Activated CD8-positive, alpha-beta memory T cell treated with anti-CD3 and anti-CD28 coated beads for 36 hours (primary cell): ENCODE results near the gene TGM2. TPM values are rescaled to one million over a fixed set of nuclear protein-coding genes. Genes with fewer than 3 reads are reported as not detected.

ENCODE experiments used
- CTCF ChIA-PET: fragments of 350-600 bp; sonication (Branson Sonifier 250); formaldehyde crosslinking; loops from one replicate; lab custom pipeline; 2021; ENCODE audit warnings: antibody characterized with exemption; lab: Charles Lee
- POLR2A ChIA-PET: fragments of 350-600 bp; sonication (Branson Sonifier 250); formaldehyde crosslinking; loops from one replicate; lab custom pipeline; 2021; ENCODE audit warnings: antibody characterized with exemption; lab: Charles Lee
- total RNA-seq, 2 experiments: library from RNA; stranded (reverse); gene quantifications; one replicate each; pipeline ENCODE4 v1.2.3, GENCODE V29; 2021

Gene TGM2
- total RNA-seq, 2 experiments from 2014 or later: not detected

GRCh38 chr20:38155811-38156210 lies 9.3 kb downstream of the TGM2 start:
- ChIA-PET CTCF (interaction anchor here (0.8 kb wide), 1 partner anchor 95 kb away, joined by 3 read pairs; no protein-coding TSS in a partner anchor), POLR2A (no interaction called here)

GRCh38 chr20:38153401-38153800 lies 11.7 kb downstream of the TGM2 start:
- ChIA-PET CTCF (no interaction called here), POLR2A (no interaction called here)

GRCh38 chr20:38152621-38153221 lies 12.3 kb downstream of the TGM2 start:
- ChIA-PET CTCF (no interaction called here), POLR2A (no interaction called here)

- POLR2A ChIA-PET: no interaction called here
- CTCF ChIA-PET: interaction anchor here (1.3 kb wide), 1 partner anchor 94 kb away, joined by 3 read pairs; no protein-coding TSS in a partner anchor
Observed at GRCh38 chr20:38152175-38152620, 12.9 kb downstream of the TGM2 start.

GRCh38 chr20:38151455-38151854 lies 13.6 kb downstream of the TGM2 start:
- POLR2A ChIA-PET: no interaction called here

GRCh38 chr20:38150335-38151170 lies 14.5 kb downstream of the TGM2 start:
- POLR2A ChIA-PET: no interaction called here
- CTCF ChIA-PET: interaction anchor here (0.5 kb wide), 1 partner anchor 212 kb away, joined by 6 read pairs; no protein-coding TSS in a partner anchor

More at GRCh38 chr20:38151455-38151854, 13.6 kb downstream of the TGM2 start:
- CTCF ChIA-PET: interaction anchor here (1.3 kb wide), 1 partner anchor 93 kb away, joined by 3 read pairs; no protein-coding TSS in a partner anchor

- CTCF ChIA-PET: no interaction called here
- POLR2A ChIA-PET: no interaction called here
Observed at GRCh38 chr20:38148328-38149102, 16.6 kb downstream of the TGM2 start.

GRCh38 chr20:38147751-38148150 lies 17.3 kb downstream of the TGM2 start:
- CTCF ChIA-PET: interaction anchor here (0.6 kb wide), 1 partner anchor 390 kb away, joined by 5 read pairs; no protein-coding TSS in a partner anchor
- POLR2A ChIA-PET: no interaction called here

- CTCF ChIA-PET: interaction anchor here (0.6 kb wide), 1 partner anchor 389 kb away, joined by 5 read pairs; no protein-coding TSS in a partner anchor
- POLR2A ChIA-PET: no interaction called here
Observed at GRCh38 chr20:38147163-38147562, 17.9 kb downstream of the TGM2 start.

- ChIA-PET CTCF (no interaction called here), POLR2A (no interaction called here)
Observed at GRCh38 chr20:38146628-38147027, 18.4 kb downstream of the TGM2 start.

- ChIA-PET POLR2A (interaction anchor here (0.6 kb wide), 1 partner anchor 23 kb away, joined by 4 read pairs; no protein-coding TSS in a partner anchor), CTCF (no interaction called here)
Observed at GRCh38 chr20:38146156-38146555, 18.9 kb downstream of the TGM2 start.

- CTCF ChIA-PET: interaction anchor here (0.7 kb wide), 1 partner anchor 36 kb away, joined by 3 read pairs; no protein-coding TSS in a partner anchor
- POLR2A ChIA-PET: interaction anchor here (0.6 kb wide), 1 partner anchor 23 kb away, joined by 4 read pairs; no protein-coding TSS in a partner anchor
Observed at GRCh38 chr20:38145729-38146075, 19.4 kb downstream of the TGM2 start.

- ChIA-PET CTCF (interaction anchor here (0.7 kb wide), 1 partner anchor 36 kb away, joined by 3 read pairs; no protein-coding TSS in a partner anchor), POLR2A (interaction anchor here (0.6 kb wide), 1 partner anchor 22 kb away, joined by 4 read pairs; no protein-coding TSS in a partner anchor)
Observed at GRCh38 chr20:38144974-38145728, 19.9 kb downstream of the TGM2 start.

GRCh38 chr20:38144598-38144973 lies 20.5 kb downstream of the TGM2 start:
- CTCF ChIA-PET: no interaction called here
- POLR2A ChIA-PET: no interaction called here

- POLR2A ChIA-PET: no interaction called here
Observed at GRCh38 chr20:38143646-38144554, 21.2 kb downstream of the TGM2 start.

GRCh38 chr20:38143238-38143645 lies 21.8 kb downstream of the TGM2 start:
- ChIA-PET POLR2A (no interaction called here), CTCF (interaction anchor here (0.8 kb wide), 1 partner anchor 30 kb away, joined by 3 read pairs; no protein-coding TSS in a partner anchor)

More at GRCh38 chr20:38143646-38144554, 21.2 kb downstream of the TGM2 start:
- CTCF ChIA-PET: interaction anchor here (0.8 kb wide), 1 partner anchor 30 kb away, joined by 3 read pairs; no protein-coding TSS in a partner anchor

GRCh38 chr20:38141889-38142494 lies 23.1 kb downstream of the TGM2 start:
- ChIA-PET POLR2A (no interaction called here), CTCF (no interaction called here)
